Body of pancreas (tissue), 4 donors: Measurements from ENCODE around the gene TSR1. TPM values are rescaled to one million over a fixed set of nuclear protein-coding genes. Genes with fewer than 3 reads are reported as not detected.

Experiments
- ATAC-seq: fragments of 150-250 bp; one replicate; pipeline ENCODE4 v1.9.1; 2016
- DNase-seq, 4 donors: peaks; one replicate each; pipeline ENCODE4 v3.0.0-alpha.2; 2019
- H3K27ac ChIP-seq, 4 donors: fragments of 200-600 bp; sonication (generic); 1 replicate in 3 of 4; 2 replicates in 1 of 4; pipeline versions ENCODE4 v1.5.1 to v1.6.1; 2016 to 2019; ENCODE audit warnings: mild to moderate bottlenecking in 1 of 4, mixed read lengths in 1 of 4, moderate library complexity in 1 of 4
- H3K27me3 ChIP-seq, 2 donors: fragments of 200-600 bp; sonication (generic); one replicate each; pipeline ENCODE4 v1.6.0; 2016; ENCODE audit warnings: mild to moderate bottlenecking in 1 of 2
- H3K36me3 ChIP-seq, 2 donors: fragments of 200-600 bp; sonication (generic); replicated peaks in 1 of 2; 2 replicates each; pipeline ENCODE4 v1.5.1; 2016; ENCODE audit warnings: low read depth in 2 of 2; ENCODE audit not compliant: insufficient read depth in 1 of 2
- H3K4me1 ChIP-seq: fragments of 200-600 bp; sonication (generic); one replicate; pipeline ENCODE4 v1.6.0; 2016
- H3K4me3 ChIP-seq, 2 donors: fragments of 200-600 bp; sonication (generic); 1 replicate in 1 of 2; 2 replicates in 1 of 2; pipeline ENCODE4 v1.5.1; 2016 to 2019
- H3K9me3 ChIP-seq, 3 donors: fragments of 200-600 bp; sonication (generic); 1 replicate in 2 of 3; 2 replicates in 1 of 3; pipeline ENCODE4 v1.5.1; 2016
- POLR2A ChIP-seq, 3 donors: fragments of 450-650 bp; IDR thresholded peaks; one replicate each; pipeline ENCODE4 v1.6.1; 2016; ENCODE audit warnings: antibody characterized with exemption in 3 of 3, mild to moderate bottlenecking in 2 of 3
- WGBS, 2 donors: methylation state at CpG; one replicate each; pipeline ENCODE4 v1.1.5; 2017; 5-methylcytosine and 5-hydroxymethylcytosine counted together
- intact Hi-C: fragments of 100-400 bp; cut with DNase I; formaldehyde crosslinking; loops from one replicate; pipeline ENCODE4 v1.15.1; 2023
- total RNA-seq, 2 donors: library from RNA; depleted of rRNA; stranded (reverse); fragments of >200 nt; gene quantifications; one replicate each; pipeline ENCODE4 v1.1.0, GENCODE V29; 2016
- TF ChIP-seq, protein P1 (sequence below), 7 experiments: fragments of 450-650 bp in 4 of 7; fragments of 200-600 bp in 3 of 7; sonication (generic) in 3 of 7; IDR thresholded peaks; one replicate each; pipeline ENCODE4 v1.5.1; 2016 to 2019; ENCODE audit warnings: antibody characterized with exemption in 7 of 7

TSR1 gene
- total RNA-seq, 2 donors from 2014 or later, result 24.9 to 59.3 TPM

DNA sequence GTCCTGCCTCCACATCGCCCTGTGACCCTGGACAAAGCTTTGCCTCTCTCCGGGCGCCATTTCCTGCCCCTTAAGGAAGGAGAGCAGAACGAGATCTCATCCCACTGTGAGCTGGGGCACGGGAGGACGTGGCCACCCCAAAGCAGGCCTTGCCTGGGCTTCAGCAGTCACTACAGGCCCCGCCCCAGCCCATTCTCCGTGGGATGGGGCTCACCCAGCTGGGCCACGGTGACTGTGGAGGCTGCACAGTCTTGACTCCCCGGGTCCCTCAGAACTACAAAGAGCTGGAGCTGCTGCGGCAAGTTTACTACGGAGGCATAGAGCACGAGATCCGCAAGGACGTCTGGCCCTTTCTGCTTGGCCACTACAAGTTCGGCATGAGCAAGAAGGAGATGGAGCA is 36.4 kb upstream of the TSR1 start:
- DNase-seq, result no peak
- Histone ChIP-seq H3K4me1 (no peaks in the 10 kb centered on the region), H3K36me3 (no peaks in the 10 kb centered on the region), H3K27me3 (no peaks in the 10 kb centered on the region), H3K9me3 (no peaks in the 10 kb centered on the region), H3K27ac (no peak overlapping the region), H3K4me3 (no peak overlapping the region)
- 91% methylated on average over 16 of the region's 16 CpGs; no CpG with 5 or more reads in 1 of the 2 donors for WGBS, 2 donors
- intact Hi-C loops, result no loop called here
- no peak for TF ChIP-seq POLR2A (IDR thresholded peaks at IDR 0.05)
- TF ChIP-seq, protein P1, sequence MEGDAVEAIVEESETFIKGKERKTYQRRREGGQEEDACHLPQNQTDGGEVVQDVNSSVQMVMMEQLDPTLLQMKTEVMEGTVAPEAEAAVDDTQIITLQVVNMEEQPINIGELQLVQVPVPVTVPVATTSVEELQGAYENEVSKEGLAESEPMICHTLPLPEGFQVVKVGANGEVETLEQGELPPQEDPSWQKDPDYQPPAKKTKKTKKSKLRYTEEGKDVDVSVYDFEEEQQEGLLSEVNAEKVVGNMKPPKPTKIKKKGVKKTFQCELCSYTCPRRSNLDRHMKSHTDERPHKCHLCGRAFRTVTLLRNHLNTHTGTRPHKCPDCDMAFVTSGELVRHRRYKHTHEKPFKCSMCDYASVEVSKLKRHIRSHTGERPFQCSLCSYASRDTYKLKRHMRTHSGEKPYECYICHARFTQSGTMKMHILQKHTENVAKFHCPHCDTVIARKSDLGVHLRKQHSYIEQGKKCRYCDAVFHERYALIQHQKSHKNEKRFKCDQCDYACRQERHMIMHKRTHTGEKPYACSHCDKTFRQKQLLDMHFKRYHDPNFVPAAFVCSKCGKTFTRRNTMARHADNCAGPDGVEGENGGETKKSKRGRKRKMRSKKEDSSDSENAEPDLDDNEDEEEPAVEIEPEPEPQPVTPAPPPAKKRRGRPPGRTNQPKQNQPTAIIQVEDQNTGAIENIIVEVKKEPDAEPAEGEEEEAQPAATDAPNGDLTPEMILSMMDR (IDR thresholded peaks at IDR 0.05), result no peak
- ATAC-seq, result no peak

DNA sequence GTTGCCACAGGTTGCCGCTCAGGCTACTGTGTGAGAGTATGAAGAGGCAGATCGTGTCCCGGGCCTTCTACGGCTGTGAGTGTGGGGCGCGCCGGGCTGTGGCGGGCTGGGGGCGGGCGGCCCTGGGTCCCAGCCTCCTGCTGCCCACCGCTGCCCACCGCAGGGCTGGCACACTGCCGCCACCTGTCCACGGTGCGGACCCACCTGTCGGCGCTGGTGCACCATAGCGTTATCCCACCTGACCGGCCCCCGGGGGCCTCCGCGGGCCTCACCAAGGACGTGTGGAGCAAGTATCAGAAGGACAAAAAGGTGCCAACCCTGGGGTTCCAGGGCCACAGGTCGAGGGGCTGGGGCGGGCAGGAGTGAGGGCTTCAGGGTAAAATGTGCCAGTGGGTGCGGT is 35.9 kb upstream of the TSR1 start:
- H3K4me1 ChIP-seq, result no peaks in the 10 kb centered on the region
- TF ChIP-seq POLR2A (IDR thresholded peaks at IDR 0.05), result no peak
- TF ChIP-seq, protein P1 (IDR thresholded peaks at IDR 0.05), result no peak
- H3K27ac ChIP-seq, result no peak overlapping the region
- 90% methylated on average over 6 to 20 of the region's 26 CpGs for WGBS, 2 donors
- DNase-seq (no peak), ATAC-seq (no peak)
- intact Hi-C loops, result no loop called here
- no peak overlapping the region for H3K4me3 ChIP-seq
- H3K27me3 ChIP-seq, result no peaks in the 10 kb centered on the region
- no peaks in the 10 kb centered on the region for H3K36me3 ChIP-seq
- no peaks in the 10 kb centered on the region for H3K9me3 ChIP-seq

GRCh38 chr17:2371183-2372130 is 35.2 kb upstream of the TSR1 start:
- ATAC-seq, result no peak
- H3K9me3 ChIP-seq, result no peaks in the 10 kb centered on the region
- no peak overlapping the region for H3K27ac ChIP-seq
- intact Hi-C loops, result no loop called here
- no peak for DNase-seq
- no peaks in the 10 kb centered on the region for H3K4me1 ChIP-seq
- H3K4me3 ChIP-seq, result no peak overlapping the region
- 92 to 96% methylated on average over 28 to 30 of the region's 30 CpGs for WGBS, 2 donors
- no peaks in the 10 kb centered on the region for H3K27me3 ChIP-seq
- H3K36me3 ChIP-seq, result no peaks in the 10 kb centered on the region
- TF ChIP-seq, protein P1 (IDR thresholded peaks at IDR 0.05), result no peak
- TF ChIP-seq POLR2A (IDR thresholded peaks at IDR 0.05), result no peak

GRCh38 chr17:2370211-2370589 is 33.9 kb upstream of the TSR1 start:
- ATAC-seq, result no peak
- 73 to 87% methylated on average over 5 to 11 of the region's 11 CpGs for WGBS, 2 donors
- intact Hi-C loops, result no loop called here
- Histone ChIP-seq H3K4me1 (no peaks in the 10 kb centered on the region), H3K4me3 (no peak overlapping the region), H3K27ac (no peak overlapping the region), H3K36me3 (no peaks in the 10 kb centered on the region), H3K9me3 (no peaks in the 10 kb centered on the region), H3K27me3 (no peaks in the 10 kb centered on the region)
- TF ChIP-seq POLR2A (IDR thresholded peaks at IDR 0.05), result no peak
- TF ChIP-seq, protein P1 (IDR thresholded peaks at IDR 0.05), result no peak
- DNase-seq, result no peak
